NOMO-1 treated with DMSO at 0.1 percent for 48 hours (cell line): Measurements from ENCODE around the gene ERI3.

ENCODE experiments used
- DNase-seq: peaks from one replicate; lab custom pipeline; 2025; ENCODE audit not compliant: unreplicated experiment; lab: John Stamatoyannopoulos, UW

The ERI3 gene

DNA sequence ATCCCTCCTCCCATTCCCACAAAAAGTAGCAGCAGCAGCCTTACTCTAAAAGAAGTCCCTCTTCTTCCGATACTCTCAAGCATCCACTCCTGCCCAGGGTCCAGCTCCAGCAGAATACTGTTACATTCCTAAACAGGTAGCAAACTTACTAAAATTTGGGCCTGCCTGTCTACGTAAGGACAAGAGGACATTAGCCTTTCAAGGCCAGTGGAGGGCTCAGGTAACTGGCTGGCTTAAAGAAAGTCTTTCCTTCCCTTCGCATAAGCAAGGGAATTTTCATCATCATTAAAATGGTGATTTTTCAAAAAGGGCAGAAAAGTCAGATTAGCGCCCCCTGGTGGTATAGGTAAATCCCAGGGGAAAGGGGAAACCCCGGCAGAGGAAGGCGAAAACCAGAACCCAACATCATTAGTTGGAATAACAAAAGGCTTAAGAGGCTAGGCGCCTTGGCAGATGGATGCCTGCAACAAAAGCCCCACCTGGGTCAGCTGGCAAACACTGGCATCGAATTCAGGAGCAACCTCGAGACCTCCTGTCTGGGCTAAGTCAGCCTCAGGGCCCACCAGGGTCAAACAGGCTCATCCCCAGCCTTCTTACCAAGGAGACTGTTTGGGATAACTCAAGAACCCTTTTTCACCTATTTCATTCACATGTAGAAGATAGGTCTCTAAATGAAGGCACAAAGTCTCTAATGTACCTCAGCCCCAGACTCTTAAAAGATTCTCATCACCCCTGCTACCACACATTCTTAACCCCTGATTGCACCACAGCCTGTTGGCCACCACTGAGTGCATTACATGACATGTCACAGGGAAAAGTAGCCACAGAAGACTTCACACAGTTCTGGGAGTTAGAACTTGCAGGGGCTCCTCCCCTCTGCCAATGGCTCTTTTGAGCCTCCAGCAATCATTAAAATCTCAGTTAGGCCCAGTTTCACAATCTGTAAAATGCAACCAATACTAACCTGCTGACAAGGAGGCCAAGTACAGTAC, 36.7 kb downstream of the ERI3 start:
- peak; percentile 46 for DNase-seq

GRCh38 chr1:44316231-44316759, 38.8 kb downstream of the ERI3 start:
- no peak for DNase-seq

GRCh38 chr1:44315521-44315920, 39.5 kb downstream of the ERI3 start:
- no peak for DNase-seq

GRCh38 chr1:44314452-44314851, 40.6 kb downstream of the ERI3 start:
- DNase-seq: no peak

DNA sequence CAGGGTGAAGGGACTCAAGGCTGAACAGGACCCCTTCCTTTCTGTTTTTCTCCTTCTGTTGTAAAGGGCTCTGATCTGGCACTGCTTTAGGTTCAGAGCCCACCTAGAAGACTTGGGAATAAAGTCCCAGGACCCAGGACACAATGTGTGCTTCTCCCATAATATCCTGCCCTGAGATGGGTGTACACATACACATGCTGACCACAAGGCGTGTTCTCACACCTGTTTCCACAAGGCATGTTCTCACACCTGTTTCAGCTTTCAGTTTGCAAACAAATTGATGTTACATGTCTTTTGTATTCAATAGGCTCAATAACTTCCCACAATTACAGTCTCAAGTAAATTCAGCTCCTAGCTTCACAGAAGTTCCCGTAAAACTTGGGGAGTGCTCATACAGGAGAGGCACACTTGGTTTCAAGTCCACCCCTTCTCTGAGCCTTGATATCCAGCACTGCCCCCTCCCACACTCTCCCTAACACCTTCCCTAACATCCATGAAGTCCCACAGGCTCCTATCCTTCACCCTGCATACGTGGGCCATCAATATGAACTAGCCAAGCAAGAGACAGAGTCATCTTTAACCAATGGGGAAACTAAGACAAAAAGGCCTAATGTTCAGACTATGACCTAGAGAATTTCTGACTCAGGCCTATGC, 41.7 kb downstream of the ERI3 start:
- no peak for DNase-seq

- no peak for DNase-seq
Measured at GRCh38 chr1:44312399-44313196, 42.5 kb downstream of the ERI3 start.

GRCh38 chr1:44310006-44310405, 45.1 kb downstream of the ERI3 start:
- no peak for DNase-seq

- DNase-seq: no peak
Measured at GRCh38 chr1:44305962-44306422, 49.1 kb downstream of the ERI3 start.

DNA sequence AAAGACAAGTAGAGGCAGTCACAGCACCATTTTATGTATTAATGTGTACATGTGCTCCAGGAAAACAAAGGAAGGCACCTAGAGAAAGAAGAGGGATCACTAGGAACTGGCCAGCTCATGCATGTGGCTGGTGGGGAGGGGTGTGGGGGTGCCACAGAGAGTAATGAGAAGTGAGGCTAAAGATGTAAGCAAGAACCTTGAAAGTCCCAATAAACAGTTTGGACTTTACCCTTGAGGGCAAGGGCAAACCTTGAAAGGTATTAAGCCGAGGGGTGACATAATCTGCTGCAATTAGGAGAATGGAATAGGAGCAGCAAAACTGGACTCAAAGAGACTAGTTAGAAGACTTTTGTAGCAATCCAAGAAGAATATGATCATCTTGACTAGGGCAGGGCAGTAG, 51.5 kb downstream of the ERI3 start:
- DNase-seq: no peak

DNA sequence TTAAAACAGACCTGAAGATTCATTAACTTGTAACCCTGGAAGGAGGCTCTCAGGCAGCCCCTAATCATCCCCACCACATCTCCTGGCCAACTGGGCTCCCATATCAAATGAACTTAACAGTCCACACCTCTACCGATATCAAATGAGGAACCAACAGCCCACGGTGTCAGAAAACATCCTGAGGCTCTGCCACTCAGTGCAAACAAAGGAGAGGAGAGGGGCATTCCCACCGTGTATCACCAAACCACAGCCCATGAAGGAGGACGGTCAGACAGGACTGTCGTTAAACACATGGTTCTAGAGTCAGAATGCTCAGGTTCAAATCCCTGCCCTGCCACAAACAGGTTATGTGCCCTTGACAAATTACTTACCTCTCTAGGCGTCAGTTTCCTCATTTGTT, 52.5 kb downstream of the ERI3 start:
- DNase-seq: peak; percentile 23

DNA sequence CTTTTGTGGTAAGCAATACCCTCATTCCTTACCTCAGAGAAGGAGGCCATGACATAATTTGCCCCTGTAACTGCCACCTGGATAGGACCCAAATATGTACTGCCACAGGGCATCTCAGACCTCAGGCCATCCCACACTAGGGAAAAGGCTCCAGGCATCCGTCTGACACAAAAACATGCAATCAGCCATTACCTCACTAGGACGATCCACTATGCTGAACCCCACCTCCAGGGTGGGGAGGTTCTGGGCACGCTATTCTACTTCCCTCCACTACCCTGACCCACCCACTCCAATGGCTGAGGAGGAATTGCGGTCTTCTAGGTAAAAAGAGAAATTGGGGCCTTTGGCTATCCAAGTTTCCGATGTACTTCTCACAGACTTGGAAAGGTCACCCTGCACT, 53.6 kb downstream of the ERI3 start:
- DNase-seq: no peak

DNA sequence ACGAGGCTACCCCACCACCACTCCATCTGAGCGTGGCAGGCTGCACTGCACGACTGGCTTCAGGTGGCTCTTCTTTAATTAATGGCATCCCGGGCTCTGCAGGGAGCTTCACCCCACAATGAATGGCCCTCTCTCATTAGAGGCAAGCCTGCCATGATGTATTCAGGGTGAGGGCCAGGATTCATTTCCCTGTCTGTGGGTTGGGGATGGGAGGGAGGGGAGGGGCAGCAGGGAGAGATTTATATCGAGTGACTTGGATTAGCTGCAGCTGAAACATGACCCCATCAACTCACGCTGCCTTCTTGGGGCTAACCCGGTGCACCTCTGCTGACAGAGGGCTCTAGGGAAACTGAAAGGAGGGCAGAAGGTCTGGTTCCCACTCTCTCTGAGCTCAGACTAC, 54.2 kb downstream of the ERI3 start:
- DNase-seq: no peak

DNA sequence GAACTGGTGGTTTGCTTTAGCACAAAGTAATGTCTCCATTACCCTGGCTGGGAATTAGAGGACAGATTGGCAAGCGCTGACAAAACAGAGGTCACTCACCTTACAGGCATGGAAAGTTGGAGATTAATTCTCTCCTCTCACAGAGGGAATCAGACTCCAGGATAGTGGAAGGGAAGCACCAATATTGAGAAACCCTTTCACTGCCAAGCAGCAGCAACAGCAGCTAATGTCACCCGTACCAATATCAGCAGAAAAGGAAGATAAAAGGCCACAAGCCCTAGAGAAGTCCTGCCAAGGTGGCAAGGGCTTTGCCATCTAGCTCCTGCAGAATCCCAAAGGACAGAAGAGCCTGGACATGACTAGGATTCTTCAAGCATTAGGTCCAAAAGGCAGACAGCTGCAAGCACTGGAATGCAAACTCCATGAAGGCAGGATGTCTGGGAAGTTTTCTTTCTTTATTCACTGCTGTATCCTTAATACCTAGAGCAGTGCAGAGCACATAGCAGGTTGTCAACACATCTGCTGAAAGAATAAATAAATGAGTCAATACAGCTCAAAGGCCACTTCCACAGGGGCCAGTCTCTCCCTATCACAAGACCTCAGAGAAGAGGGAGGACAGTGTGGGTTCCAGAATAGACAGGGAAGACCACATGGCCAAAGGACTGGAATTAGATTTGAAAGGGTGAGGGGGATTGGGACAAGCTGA, 57.2 kb downstream of the ERI3 start:
- no peak for DNase-seq

GRCh38 chr1:44296806-44297205, 58.3 kb downstream of the ERI3 start:
- no peak for DNase-seq

DNA sequence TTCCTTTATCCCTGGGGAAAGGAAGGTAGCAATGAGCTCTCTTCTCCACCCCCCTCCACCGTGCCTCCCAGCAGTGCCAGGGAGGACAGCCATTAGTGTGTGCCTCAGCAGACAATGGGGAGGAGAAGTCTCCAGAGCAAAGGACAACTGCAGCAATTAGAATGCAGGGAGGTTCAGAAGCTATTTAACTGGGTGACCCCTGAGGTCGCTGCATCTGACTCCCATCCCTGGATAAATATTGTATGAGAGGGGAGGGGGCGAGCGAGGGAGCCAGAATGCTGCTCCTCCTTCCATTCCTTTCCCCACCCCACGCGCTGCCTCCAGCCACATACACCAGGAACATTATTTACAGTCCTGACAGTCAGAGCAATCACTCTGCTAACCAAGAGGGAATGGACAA, 59.0 kb downstream of the ERI3 start:
- DNase-seq: no peak

DNA sequence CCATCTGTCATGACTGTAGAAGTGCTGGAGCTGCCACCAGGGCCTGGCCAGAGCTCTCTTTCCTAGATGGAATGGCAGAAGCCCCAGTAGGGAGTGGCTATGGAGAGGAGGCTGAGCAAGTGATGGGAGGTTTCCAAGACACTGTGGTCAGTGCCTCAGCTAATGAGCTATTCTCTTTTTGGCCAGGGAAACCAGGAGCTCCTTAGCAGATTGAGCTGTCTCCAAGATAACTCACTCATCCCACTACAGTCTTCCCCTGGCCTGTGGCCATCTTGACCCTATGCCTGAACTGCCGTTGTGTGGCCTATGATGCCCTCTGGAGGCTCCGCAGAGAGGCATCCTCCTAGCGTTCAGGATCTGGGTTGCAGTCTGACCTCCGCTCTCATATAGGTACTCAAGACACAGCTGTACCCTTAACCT, 60.5 kb downstream of the ERI3 start:
- DNase-seq: no peak

GRCh38 chr1:44293761-44294315, 61.2 kb downstream of the ERI3 start:
- no peak for DNase-seq

GRCh38 chr1:44292651-44293050, 62.4 kb downstream of the ERI3 start:
- DNase-seq: no peak

DNA sequence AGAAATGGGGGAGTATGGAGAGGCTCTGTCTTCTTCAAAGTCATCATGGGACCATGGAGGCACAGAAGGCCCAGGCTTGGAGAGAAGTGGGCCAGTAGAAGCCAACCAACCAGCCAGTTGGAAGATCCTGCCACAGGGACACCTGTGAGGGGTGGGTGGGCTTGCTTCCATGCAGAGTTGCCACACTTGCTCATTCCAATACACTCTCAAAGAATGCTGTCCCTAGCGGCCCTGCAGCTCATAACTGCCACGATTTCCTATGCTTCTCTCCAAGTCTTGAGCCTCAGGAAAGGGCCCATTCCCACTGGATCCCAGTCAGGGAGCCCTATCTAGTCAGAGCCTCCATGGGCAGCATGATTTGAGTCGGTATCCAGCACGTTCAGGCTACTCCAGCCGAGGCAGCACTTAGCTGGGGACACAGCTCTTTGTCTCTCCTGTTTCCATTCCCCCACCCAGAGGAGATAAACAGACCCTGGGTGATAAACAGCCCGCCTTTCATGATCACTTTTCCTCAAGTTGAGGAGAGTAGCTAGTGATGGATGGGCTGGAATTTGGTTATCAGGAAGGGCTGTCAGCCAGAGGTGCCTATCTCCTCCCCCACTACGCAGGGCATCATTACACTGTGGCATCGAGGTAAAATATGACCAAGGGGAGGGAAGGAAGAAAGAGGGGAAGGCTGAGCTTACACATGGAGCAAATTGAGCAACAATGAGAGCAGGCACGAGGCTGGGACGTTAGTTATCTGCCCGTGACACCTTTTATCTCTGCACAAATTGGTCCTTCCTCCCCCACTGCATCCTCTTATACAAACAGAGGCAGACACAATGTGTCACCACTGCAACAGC, 64.6 kb downstream of the ERI3 start:
- no peak for DNase-seq
